Fibroblast of lung (primary cell): Measurements from ENCODE around the gene NUDT19. TPM values are rescaled to one million over a fixed set of nuclear protein-coding genes. Genes with fewer than 3 reads are reported as not detected.

Source experiments
- DNase-seq, 2 donors: peaks; one replicate each; pipeline versions ENCODE4 v3.0.0 to v3.0.0-alpha.2; 2010; ENCODE audit warnings: low read depth in 2 of 2
- H2AFZ ChIP-seq: 2 replicates; pipeline ENCODE4 v1.5.1; 2012; ENCODE audit warnings: low read length, control low read depth, inconsistent platforms
- H3K27ac ChIP-seq: 2 replicates; pipeline ENCODE4 v1.5.1; 2011; ENCODE audit warnings: low read length, control low read depth; ENCODE audit not compliant: insufficient read depth
- H3K27me3 ChIP-seq: 2 replicates; pipeline ENCODE4 v1.5.1; 2011; ENCODE audit warnings: mild to moderate bottlenecking, low read length; ENCODE audit not compliant: control insufficient read depth, insufficient read depth
- H3K36me3 ChIP-seq: 2 replicates; pipeline ENCODE4 v1.5.1; 2011; ENCODE audit warnings: low read length; ENCODE audit not compliant: control insufficient read depth, insufficient read depth
- H3K4me1 ChIP-seq: 2 replicates; pipeline ENCODE4 v1.5.1; 2011; ENCODE audit warnings: low read length; ENCODE audit not compliant: control insufficient read depth, insufficient read depth; ENCODE audit errors: extremely low read depth
- H3K4me2 ChIP-seq: 2 replicates; pipeline ENCODE4 v1.5.1; 2011; ENCODE audit warnings: low read length, control low read depth; ENCODE audit not compliant: insufficient read depth; ENCODE audit errors: extremely low read depth
- H3K4me3 ChIP-seq, 4 experiments: fragments of 200-600 bp in 1 of 4; sonication (generic) in 1 of 4; replicated peaks in 1 of 4; 2 replicates each; pipeline ENCODE4 v1.5.1; 2011 to 2016; ENCODE audit warnings: low read length in 4 of 4, low read depth in 3 of 4, mild to moderate bottlenecking in 3 of 4, control low read depth in 2 of 4, inconsistent platforms in 1 of 4, mixed read lengths in 1 of 4; ENCODE audit not compliant: insufficient read depth in 1 of 4; ENCODE audit errors: control extremely low read depth in 1 of 4
- H3K79me2 ChIP-seq: 2 replicates; pipeline ENCODE4 v1.5.1; 2012; ENCODE audit warnings: mild to moderate bottlenecking, low read length, inconsistent platforms; ENCODE audit not compliant: control insufficient read depth, insufficient read depth
- H3K9ac ChIP-seq: 2 replicates; pipeline ENCODE4 v1.5.1; 2011; ENCODE audit warnings: mild to moderate bottlenecking, low read length, control low read depth; ENCODE audit not compliant: insufficient read depth
- H3K9me3 ChIP-seq: 2 replicates; pipeline ENCODE4 v1.5.1; 2012; ENCODE audit warnings: low read depth, low read length; ENCODE audit not compliant: control insufficient read depth, insufficient read depth
- H4K20me1 ChIP-seq: 2 replicates; pipeline ENCODE4 v1.5.1; 2011; ENCODE audit warnings: low read length; ENCODE audit not compliant: control insufficient read depth, insufficient read depth; ENCODE audit errors: extremely low read depth
- EZH2 ChIP-seq: IDR thresholded peaks from 2 replicates; pipeline ENCODE4 v1.5.1; 2012; ENCODE audit warnings: low read length, control low read depth, mild to moderate bottlenecking; ENCODE audit errors: missing control alignments
- polyA plus RNA-seq, 2 donors: library from polyadenylated mRNA; depleted of rRNA in 1 of 2; stranded (reverse) in 1 of 2; unstranded in 1 of 2; fragments of >200 nt; gene quantifications; 2 replicates each; pipeline ENCODE4 v1.2.1, GENCODE V29; 2011 to 2012; ENCODE audit warnings: missing spikeins in 1 of 2
- total RNA-seq: library from RNA; depleted of rRNA; stranded (reverse); fragments of >200 nt; gene quantifications from 2 replicates; pipeline ENCODE4 v1.2.1, GENCODE V29; 2014
- TF ChIP-seq, protein P1 (sequence below), 2 donors: IDR thresholded peaks in 1 of 2; conservative IDR thresholded peaks in 1 of 2; 1 replicate in 1 of 2; 2 replicates in 1 of 2; pipeline ENCODE4 v1.5.1; 2011 to 2012; ENCODE audit warnings: low read length in 2 of 2, control low read depth in 1 of 2, inconsistent platforms in 1 of 2, low read depth in 1 of 2, mild to moderate bottlenecking in 1 of 2

Gene NUDT19
- total and polyA plus RNA-seq, 2 donors (not counting 1 experiment from before 2014, with no cell fraction given) = 7.8 to 8.2 TPM

DNA sequence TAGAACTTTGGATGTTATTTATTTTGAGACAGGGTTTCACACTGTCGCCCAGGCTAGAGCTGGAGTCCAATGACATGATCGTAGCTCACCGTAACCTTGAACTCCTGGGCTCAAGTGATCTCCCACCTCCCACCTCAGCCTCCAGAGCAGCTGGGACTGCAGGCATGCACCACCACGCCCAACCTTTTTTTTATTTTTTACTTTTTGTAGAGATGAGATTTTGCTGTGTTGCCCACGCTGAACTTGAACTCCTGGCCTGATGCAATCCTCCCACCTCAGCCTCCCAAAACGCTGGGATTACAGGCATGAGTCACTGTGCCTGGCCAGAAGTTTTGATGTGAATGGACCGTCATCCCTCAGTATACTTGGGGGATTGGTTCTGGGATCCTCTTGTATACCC lies 30.3 kb upstream of the NUDT19 start:
- no peak for DNase-seq
- Histone ChIP-seq H4K20me1 (no peaks in the 10 kb centered on the region), H3K27ac (no peak overlapping the region), H3K4me2 (no peak overlapping the region), H3K27me3 (no peaks in the 10 kb centered on the region), H3K36me3 (peaks cover 3% of the 10 kb centered on the region), H3K4me1 (no peaks in the 10 kb centered on the region), H3K4me3 (no peak overlapping the region), H3K79me2 (peaks cover 13% of the 10 kb centered on the region), H3K9me3 (no peaks in the 10 kb centered on the region), H3K9ac (no peak overlapping the region), H2AFZ (no peak overlapping the region)
- no peak for TF ChIP-seq EZH2
- TF ChIP-seq, protein P1, sequence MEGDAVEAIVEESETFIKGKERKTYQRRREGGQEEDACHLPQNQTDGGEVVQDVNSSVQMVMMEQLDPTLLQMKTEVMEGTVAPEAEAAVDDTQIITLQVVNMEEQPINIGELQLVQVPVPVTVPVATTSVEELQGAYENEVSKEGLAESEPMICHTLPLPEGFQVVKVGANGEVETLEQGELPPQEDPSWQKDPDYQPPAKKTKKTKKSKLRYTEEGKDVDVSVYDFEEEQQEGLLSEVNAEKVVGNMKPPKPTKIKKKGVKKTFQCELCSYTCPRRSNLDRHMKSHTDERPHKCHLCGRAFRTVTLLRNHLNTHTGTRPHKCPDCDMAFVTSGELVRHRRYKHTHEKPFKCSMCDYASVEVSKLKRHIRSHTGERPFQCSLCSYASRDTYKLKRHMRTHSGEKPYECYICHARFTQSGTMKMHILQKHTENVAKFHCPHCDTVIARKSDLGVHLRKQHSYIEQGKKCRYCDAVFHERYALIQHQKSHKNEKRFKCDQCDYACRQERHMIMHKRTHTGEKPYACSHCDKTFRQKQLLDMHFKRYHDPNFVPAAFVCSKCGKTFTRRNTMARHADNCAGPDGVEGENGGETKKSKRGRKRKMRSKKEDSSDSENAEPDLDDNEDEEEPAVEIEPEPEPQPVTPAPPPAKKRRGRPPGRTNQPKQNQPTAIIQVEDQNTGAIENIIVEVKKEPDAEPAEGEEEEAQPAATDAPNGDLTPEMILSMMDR (conservative IDR thresholded peaks at IDR 0.05 in 1 of 2, IDR thresholded peaks at IDR 0.05 in 1 of 2; ENCODE audit: low read depth in 1 of 2, low read length in 2 of 2) = no peak

- Histone ChIP-seq H3K36me3 (peaks cover 3% of the 10 kb centered on the region), H3K27ac (no peak overlapping the region), H3K9ac (no peak overlapping the region), H2AFZ (no peak overlapping the region), H4K20me1 (no peaks in the 10 kb centered on the region), H3K79me2 (peaks cover 18% of the 10 kb centered on the region), H3K27me3 (no peaks in the 10 kb centered on the region), H3K9me3 (no peaks in the 10 kb centered on the region), H3K4me3 (no peak overlapping the region), H3K4me1 (no peaks in the 10 kb centered on the region), H3K4me2 (no peak overlapping the region)
- peak; percentile 23 to 52 for DNase-seq
- TF ChIP-seq, protein P1 (conservative IDR thresholded peaks at IDR 0.05 in 1 of 2, IDR thresholded peaks at IDR 0.05 in 1 of 2; ENCODE audit: low read depth in 1 of 2, low read length in 2 of 2) = no peak
- no peak for TF ChIP-seq EZH2
Measured at GRCh38 chr19:32662186-32662585, 29.4 kb upstream of the NUDT19 start.

DNA sequence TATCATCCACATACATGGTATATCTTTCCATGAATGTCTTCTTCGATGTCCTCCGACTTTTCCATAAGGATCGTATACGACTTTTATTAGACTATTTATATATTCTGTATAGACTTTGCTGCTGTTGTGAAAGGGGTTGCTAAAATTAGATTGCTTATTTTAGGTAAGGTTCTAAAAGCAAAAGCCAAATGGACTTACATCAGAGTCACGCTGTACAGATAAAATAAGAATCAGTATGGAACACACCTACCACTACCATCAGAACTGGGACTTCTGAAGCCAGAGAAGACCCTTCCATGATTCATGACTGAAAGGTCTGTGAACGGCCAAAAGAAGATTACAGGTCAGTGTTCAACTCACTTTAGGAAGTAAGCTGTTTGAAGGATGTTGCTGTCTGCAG lies 25.5 kb upstream of the NUDT19 start:
- no peaks in the 10 kb centered on the region for H3K36me3 ChIP-seq
- H3K27ac ChIP-seq = no peak overlapping the region
- no peaks in the 10 kb centered on the region for H4K20me1 ChIP-seq
- H3K9me3 ChIP-seq = no peaks in the 10 kb centered on the region
- no peak for DNase-seq
- no peak overlapping the region for H3K4me2 ChIP-seq
- no peaks in the 10 kb centered on the region for H3K27me3 ChIP-seq
- no peak for TF ChIP-seq EZH2
- TF ChIP-seq, protein P1 (conservative IDR thresholded peaks at IDR 0.05 in 1 of 2, IDR thresholded peaks at IDR 0.05 in 1 of 2; ENCODE audit: low read depth in 1 of 2, low read length in 2 of 2) = no peak
- H3K79me2 ChIP-seq = peaks cover 30% of the 10 kb centered on the region
- H3K9ac ChIP-seq = no peak overlapping the region
- no peak overlapping the region for H3K4me3 ChIP-seq
- H3K4me1 ChIP-seq = no peaks in the 10 kb centered on the region
- no peak overlapping the region for H2AFZ ChIP-seq
